GM06990 (cell line): ENCODE data around the gene ACOX3.
"Not testable (repeated sequence)": the region's sequence is repeated elsewhere in the genome, so short reads cannot be mapped to it uniquely, and the experiment has no call there.

ENCODE experiments used
- DNase-seq: peaks from one replicate; pipeline ENCODE4 v3.0.0-alpha.2; 2011; ENCODE audit not compliant: insufficient read length; ENCODE audit errors: extremely low read depth
- H3K27me3 ChIP-seq: replicated peaks from 2 replicates; pipeline ENCODE4 v1.6.0; 2011; ENCODE audit warnings: low read length; ENCODE audit not compliant: control insufficient read depth, insufficient read depth
- H3K36me3 ChIP-seq: 2 replicates; pipeline ENCODE4 v1.5.1; 2011; ENCODE audit warnings: low read length; ENCODE audit not compliant: control insufficient read depth, insufficient read depth
- H3K4me3 ChIP-seq: replicated peaks from 2 replicates; pipeline ENCODE4 v1.5.1; 2011; ENCODE audit warnings: low read depth, mild to moderate bottlenecking, control low read depth, low read length
- CTCF ChIP-seq: IDR thresholded peaks from 2 replicates; pipeline ENCODE4 v1.5.1; 2011; ENCODE audit warnings: low read length, control low read depth, mild to moderate bottlenecking, inconsistent platforms; ENCODE audit not compliant: insufficient read depth, poor library complexity, severe bottlenecking

Gene ACOX3

GRCh38 chr4:8342651-8343261 is 97.8 kb downstream of the ACOX3 start:
- TF ChIP-seq CTCF = no peak
- no peak for DNase-seq
- Histone ChIP-seq H3K4me3 (no peak overlapping the region), H3K36me3 (no peaks in the 10 kb centered on the region), H3K27me3 (no peaks in the 10 kb centered on the region)

GRCh38 chr4:8341691-8342090 is 98.8 kb downstream of the ACOX3 start:
- no peaks in the 10 kb centered on the region for H3K36me3 ChIP-seq
- H3K27me3 ChIP-seq = no peaks in the 10 kb centered on the region
- no peak overlapping the region for H3K4me3 ChIP-seq
- DNase-seq = no peak
- no peak for TF ChIP-seq CTCF

- not testable (repeated sequence) for H3K36me3 ChIP-seq, H3K27me3 ChIP-seq, DNase-seq, H3K4me3 ChIP-seq
These were observed 99.2 kb downstream of the ACOX3 start for GRCh38 chr4:8341281-8341680.

- DNase-seq = no peak
- no peaks in the 10 kb centered on the region for H3K36me3 ChIP-seq
- TF ChIP-seq CTCF = no peak
- H3K27me3 ChIP-seq = no peaks in the 10 kb centered on the region
- H3K4me3 ChIP-seq = no peak overlapping the region
These were observed 99.7 kb downstream of the ACOX3 start for GRCh38 chr4:8340781-8341241.

- Histone ChIP-seq H3K27me3 (no peaks in the 10 kb centered on the region), H3K4me3 (no peak overlapping the region), H3K36me3 (no peaks in the 10 kb centered on the region)
- DNase-seq = no peak
- no peak for TF ChIP-seq CTCF
These were observed 102.1 kb downstream of the ACOX3 start for GRCh38 chr4:8338351-8338961.

- no peaks in the 10 kb centered on the region for H3K27me3 ChIP-seq
- DNase-seq = no peak
- TF ChIP-seq CTCF = no peak
- no peak overlapping the region for H3K4me3 ChIP-seq
- no peaks in the 10 kb centered on the region for H3K36me3 ChIP-seq
These were observed 104.0 kb downstream of the ACOX3 start for GRCh38 chr4:8336412-8337075.
